Activated CD4-positive, alpha-beta T cell treated with anti-CD3 and anti-CD28 coated beads, Interleukin-2, amount 50 U/mL, for 4 hours (primary cell): ENCODE measurements around the gene ZBED1.
"Not testable (repeated sequence)": the region's sequence is repeated elsewhere in the genome, so short reads cannot be mapped to it uniquely, and the experiment has no call there.

Experiments used
- DNase-seq, 2 experiments: peaks; one replicate each; pipeline ENCODE4 v3.0.0-alpha.2; 2020

Gene ZBED1

DNA sequence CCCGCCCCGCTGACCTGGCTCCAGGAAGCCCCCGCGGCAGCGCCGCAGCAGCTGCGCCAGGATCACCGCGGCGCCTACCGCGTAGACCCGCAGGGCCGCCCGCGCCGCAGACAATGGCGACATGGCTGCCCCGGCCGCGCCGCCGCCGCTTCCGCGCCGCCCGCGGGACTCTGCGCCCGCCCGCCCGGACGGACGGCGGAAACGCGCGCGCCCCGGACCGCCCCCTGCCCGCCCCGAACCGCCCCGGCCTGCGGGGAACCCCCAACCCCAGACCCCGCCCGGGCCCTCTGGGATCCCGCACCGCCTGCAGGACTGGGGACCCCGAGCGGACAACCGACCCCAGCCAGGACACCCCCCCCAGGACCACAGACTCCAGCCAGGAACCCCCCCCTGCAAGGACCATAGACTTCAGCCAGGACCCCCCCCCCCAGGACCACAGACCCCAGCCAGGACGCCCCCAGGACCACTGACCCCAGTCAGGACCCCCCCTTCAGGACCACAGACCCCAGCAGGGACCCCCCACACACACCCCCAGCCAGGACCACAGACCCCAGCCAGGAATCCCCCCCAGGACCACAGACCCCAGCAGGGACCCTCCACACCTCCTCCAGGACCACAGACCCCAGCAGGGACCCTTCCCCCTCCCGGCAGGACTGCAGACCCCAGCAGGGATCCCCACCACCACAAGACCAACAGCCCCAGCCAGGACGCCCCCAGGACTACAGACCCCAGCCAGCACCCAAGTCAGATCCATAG lies at the start of gene ZBED1, which contains the start of gene DHRSX:
TSS of gene ZBED1 (minus strand) at position 174 of the 756 bp plus-strand sequence. CDS start 10,257 bp downstream, outside the sequence.
TSS of gene DHRSX (minus strand) at position 174 of the 756 bp plus-strand sequence. CDS start at position 123, 51 bp downstream.
- peak; percentile 15 to 20 for DNase-seq

DNA sequence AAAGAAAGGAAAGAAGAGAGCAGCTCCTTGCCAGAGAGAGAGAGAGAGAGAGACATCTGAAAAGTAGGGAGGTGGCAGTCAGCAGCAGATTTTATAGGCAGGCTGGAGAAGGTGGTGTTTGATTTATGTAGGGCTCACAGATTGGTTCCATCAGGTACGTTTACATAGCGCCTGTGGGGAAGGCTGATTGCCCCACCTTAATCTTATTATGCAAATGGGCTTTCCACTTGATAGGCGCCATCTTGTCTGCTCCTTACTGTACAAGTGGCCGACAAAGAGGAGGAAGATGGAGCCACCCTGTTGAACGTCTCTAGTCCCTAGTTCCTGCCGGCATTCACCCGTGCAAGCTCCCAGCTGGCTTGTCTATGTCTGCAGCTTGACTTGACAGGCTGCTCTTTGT lies 49.1 kb upstream of the ZBED1 start:
- DNase-seq, result no peak

- DNase-seq, result no peak
Observed at GRCh38 chrX:2548711-2549423, 48.1 kb upstream of the ZBED1 start.

DNA sequence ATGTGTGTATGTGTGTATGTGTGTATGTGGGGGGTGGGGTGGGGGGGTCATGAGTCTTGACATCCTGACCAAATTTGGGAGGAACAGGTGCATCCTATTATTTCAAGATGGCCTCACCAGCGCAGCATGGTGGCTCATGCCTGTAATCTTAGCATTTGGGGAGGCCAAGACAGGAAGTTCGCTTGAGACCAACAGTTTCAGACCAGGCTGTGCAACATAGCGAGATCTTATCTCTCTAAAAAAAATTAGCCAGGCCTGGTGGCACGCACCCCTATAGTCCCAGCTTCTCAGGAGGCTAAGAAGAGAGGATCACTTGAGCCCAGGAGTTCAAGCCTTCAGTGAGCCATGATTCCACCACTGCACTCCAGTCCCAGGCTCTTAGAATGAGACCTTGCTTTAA lies 47.0 kb upstream of the ZBED1 start:
- DNase-seq, result no peak

- no peak for DNase-seq
Observed at GRCh38 chrX:2546496-2546895, 45.7 kb upstream of the ZBED1 start.

DNA sequence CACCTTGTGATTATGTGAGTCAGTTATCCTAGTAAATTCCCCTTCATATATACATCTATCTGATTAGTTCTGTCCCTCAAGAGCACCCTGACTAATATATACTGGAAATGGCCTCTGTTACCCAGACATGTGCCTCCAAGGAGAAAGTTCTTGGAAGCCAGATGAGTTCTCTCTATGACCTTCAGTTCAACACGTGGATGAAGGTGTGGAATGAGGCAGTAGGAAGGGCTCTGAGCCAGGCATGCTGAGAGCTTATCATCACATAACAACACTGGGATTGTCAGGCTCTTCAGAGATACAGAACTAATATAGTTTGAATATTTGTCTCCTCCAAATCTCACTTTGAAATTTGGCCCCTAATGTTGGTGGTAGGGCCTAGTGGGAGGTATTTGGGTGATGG lies 44.4 kb upstream of the ZBED1 start:
- DNase-seq, result no peak

- no peak for DNase-seq
Observed at GRCh38 chrX:2542826-2543521, 42.2 kb upstream of the ZBED1 start.

GRCh38 chrX:2541603-2542002 lies 40.8 kb upstream of the ZBED1 start:
- no peak for DNase-seq

- DNase-seq, result no peak
Observed at GRCh38 chrX:2540426-2540947, 39.7 kb upstream of the ZBED1 start.

GRCh38 chrX:2539586-2539985 lies 38.8 kb upstream of the ZBED1 start:
- DNase-seq, result no peak

DNA sequence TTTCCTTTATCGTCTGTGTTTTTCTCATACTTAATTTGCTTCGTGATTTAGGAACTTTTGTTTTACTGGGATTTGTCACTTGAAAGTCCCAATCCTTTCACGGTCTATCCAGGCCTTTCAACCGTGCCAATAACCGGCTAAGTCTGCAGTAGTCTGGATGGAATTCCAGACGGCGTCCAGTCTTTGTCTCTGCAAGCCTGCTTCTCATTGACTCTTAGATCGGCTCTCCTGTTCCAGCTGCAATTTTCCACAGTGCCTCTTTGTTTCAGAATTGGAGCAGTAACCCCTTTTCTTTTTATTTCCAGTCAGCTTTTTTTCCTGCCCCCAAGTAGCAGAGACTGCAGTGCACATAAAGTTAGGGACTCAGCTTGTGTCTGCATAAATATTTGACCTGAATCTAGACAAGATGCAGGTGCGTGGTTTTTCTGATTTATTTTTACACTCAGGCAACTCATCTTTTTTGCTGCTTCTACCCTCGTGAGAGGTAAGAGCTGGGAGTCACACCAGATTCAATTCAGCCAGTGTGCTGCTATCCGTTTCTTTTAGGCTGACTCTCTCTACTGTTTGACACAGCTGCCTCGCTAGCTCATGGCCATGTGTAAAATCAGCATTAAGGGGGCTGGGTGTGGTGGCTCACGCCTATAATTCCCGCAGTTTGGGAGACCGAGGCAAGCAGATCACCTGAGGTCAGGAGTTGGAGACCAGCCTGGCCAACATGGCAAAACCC lies 37.4 kb upstream of the ZBED1 start:
- no peak for DNase-seq

DNA sequence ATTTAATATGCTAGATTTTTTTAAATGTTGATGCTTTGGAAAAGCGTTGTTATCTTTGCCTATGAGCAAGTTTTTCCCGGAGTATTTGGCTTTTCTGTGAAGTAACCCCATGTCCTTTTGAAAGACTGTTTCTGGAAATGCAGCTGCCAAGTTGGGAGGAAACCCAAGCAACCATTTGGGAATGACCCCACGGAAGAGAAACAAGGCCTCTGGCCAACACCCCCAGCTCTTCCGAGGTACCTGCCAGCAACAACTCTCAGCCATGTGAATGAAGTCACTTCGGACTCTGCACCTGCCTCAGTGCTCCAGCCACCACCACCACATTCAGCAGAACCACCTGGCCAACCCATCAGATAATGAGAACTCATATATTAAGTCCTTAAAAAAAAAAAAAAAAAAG lies 36.2 kb upstream of the ZBED1 start:
- DNase-seq, result no peak

- no peak for DNase-seq
Observed at GRCh38 chrX:2536141-2536540, 35.4 kb upstream of the ZBED1 start.

- DNase-seq, result not testable (repeated sequence)
Observed at GRCh38 chrX:2534261-2535021, 33.7 kb upstream of the ZBED1 start.

- DNase-seq, result no peak
Observed at GRCh38 chrX:2533424-2533823, 32.6 kb upstream of the ZBED1 start.

DNA sequence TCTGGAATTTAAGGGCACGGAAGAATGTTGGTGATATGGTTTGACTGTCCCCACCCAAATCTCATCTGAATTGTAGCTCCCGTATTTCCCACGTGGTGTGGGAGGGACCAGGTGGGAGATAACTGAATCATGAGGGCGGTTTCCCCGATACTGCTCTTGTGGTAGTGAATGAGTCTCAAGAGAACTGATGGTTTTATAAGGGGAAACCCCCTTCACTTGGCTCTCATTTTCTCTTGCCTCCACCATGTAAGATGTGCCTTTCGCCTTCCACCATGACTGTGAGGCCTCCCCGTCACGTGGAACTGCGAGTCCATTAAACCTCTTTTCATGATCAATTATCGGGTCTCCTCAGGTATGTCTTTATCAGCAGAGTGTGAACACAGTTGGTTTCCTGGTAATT lies 25.6 kb upstream of the ZBED1 start:
- no peak for DNase-seq

DNA sequence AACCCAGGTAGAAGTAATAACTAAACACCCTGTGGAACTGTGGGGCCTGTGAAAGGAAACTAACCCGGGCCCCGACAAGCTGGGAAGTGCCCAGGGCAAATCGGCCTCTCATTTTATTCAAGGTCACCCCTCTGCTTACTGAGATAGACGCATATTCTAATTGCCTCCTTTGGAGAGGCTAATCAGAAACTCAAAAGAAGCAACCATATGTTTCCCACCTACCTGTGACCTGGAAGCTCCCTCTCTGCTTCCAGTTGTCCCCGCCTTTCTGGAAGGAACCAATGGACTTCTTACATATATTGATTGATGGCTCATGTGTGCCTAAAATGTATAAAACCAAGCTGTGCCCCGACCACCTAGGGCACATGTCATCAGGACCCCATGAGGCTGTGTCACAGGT lies 23.1 kb upstream of the ZBED1 start:
- no peak for DNase-seq

- no peak for DNase-seq
Observed at GRCh38 chrX:2521927-2522386, 21.2 kb upstream of the ZBED1 start.

GRCh38 chrX:2521092-2521926 lies 20.5 kb upstream of the ZBED1 start:
- no peak for DNase-seq

GRCh38 chrX:2520539-2520938 lies 19.8 kb upstream of the ZBED1 start:
- DNase-seq, result no peak

DNA sequence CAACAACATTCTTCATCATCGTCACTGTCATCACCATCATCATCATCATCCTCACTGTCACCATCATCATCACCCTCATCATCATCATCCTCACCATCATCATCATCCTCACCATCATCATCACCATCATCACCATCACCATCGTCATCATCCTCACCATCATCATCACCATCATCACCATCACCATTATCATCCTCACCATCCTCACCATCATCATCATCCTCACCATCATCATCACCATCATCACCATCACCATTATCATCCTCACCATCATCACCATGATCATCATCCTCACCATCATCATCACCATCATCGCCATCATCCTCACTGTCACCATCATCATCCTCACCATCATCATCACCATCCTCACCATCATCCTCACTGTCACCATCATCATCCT lies 18.9 kb upstream of the ZBED1 start:
- DNase-seq, result not testable (repeated sequence)
